Measurements from ENCODE around the gene WDR81. TPM values are rescaled to one million over a fixed set of nuclear protein-coding genes. Genes with fewer than 3 reads are reported as not detected.

The WDR81 gene
- total RNA-seq, 4 donors from 2014 or later = 37.1 to 83.3 (median 59.2) TPM

- Histone ChIP-seq H3K9me3 (no peaks in the 10 kb centered on the region), H3K4me3 (no peak overlapping the region), H3K4me1 (peaks cover 0 to 13% (median 2%) of the 10 kb centered on the region in 4 donors), H3K27ac (peak overlapping the region; percentile 30 to 79 (median 61)), H3K27me3 (no peaks in the 10 kb centered on the region), H3K36me3 (peaks cover 0 to 8% (median 0%) of the 10 kb centered on the region in 3 donors)
- DNase-seq = no peak
- no peak for TF ChIP-seq POLR2A (IDR thresholded peaks at IDR 0.05)
- no peak for TF ChIP-seq CTCF (IDR thresholded peaks at IDR 0.05)
Measured at GRCh38 chr17:1773696-1774181, 49.2 kb downstream of the WDR81 start.

- Histone ChIP-seq H3K36me3 (peaks cover 0 to 8% (median 0%) of the 10 kb centered on the region in 3 donors), H3K4me3 (no peak overlapping the region)
- TF ChIP-seq CTCF (IDR thresholded peaks at IDR 0.05) (no peak), POLR2A (IDR thresholded peaks at IDR 0.05) (no peak)
Measured at GRCh38 chr17:1774390-1775176, 50.1 kb downstream of the WDR81 start.

GRCh38 chr17:1776328-1776727 is 51.8 kb downstream of the WDR81 start:
- TF ChIP-seq CTCF (IDR thresholded peaks at IDR 0.05) = no peak
- TF ChIP-seq POLR2A (IDR thresholded peaks at IDR 0.05) = no peak
- Histone ChIP-seq H3K4me1 (peaks cover 0 to 11% (median 5%) of the 10 kb centered on the region in 4 donors), H3K27ac (no peak overlapping the region), H3K4me3 (no peak overlapping the region), H3K9me3 (no peaks in the 10 kb centered on the region), H3K27me3 (no peaks in the 10 kb centered on the region), H3K36me3 (peaks cover 0 to 14% (median 0%) of the 10 kb centered on the region in 3 donors)
- DNase-seq = no peak

More at GRCh38 chr17:1774390-1775176, 50.1 kb downstream of the WDR81 start:
- H3K9me3 ChIP-seq = no peaks in the 10 kb centered on the region
- peaks cover 0 to 13% (median 2%) of the 10 kb centered on the region in 4 donors for H3K4me1 ChIP-seq
- no peaks in the 10 kb centered on the region for H3K27me3 ChIP-seq
- peak overlapping the region; percentile 30 to 79 (median 60) for H3K27ac ChIP-seq
- no peak for DNase-seq

GRCh38 chr17:1776857-1777256 is 52.4 kb downstream of the WDR81 start:
- H3K4me3 ChIP-seq = no peak overlapping the region
- TF ChIP-seq POLR2A (IDR thresholded peaks at IDR 0.05) (no peak), CTCF (IDR thresholded peaks at IDR 0.05) (no peak)
- peaks cover 0 to 18% (median 0%) of the 10 kb centered on the region in 3 donors for H3K36me3 ChIP-seq
- H3K4me1 ChIP-seq = peaks cover 0 to 16% (median 3%) of the 10 kb centered on the region in 4 donors
- H3K27ac ChIP-seq = no peak overlapping the region
- H3K27me3 ChIP-seq = no peaks in the 10 kb centered on the region
- no peaks in the 10 kb centered on the region for H3K9me3 ChIP-seq
- DNase-seq = no peak

- Histone ChIP-seq H3K9me3 (no peaks in the 10 kb centered on the region), H3K27ac (peak overlapping the region; percentile 71 to 93 (median 82)), H3K36me3 (peaks cover 0 to 33% (median 0%) of the 10 kb centered on the region in 3 donors), H3K4me3 (no peak overlapping the region), H3K4me1 (peaks cover 0 to 18% (median 9%) of the 10 kb centered on the region in 4 donors), H3K27me3 (no peaks in the 10 kb centered on the region)
- DNase-seq = peak in 2 of 3 donors; percentile 33 to 78
- no peak for TF ChIP-seq CTCF (IDR thresholded peaks at IDR 0.05)
- no peak for TF ChIP-seq POLR2A (IDR thresholded peaks at IDR 0.05)
Measured at GRCh38 chr17:1779571-1780131, 55.1 kb downstream of the WDR81 start.

Data from Peyer's patch (tissue), 4 donors.